Measurements from ENCODE around the gene FBXO41. TPM values are rescaled to one million over a fixed set of nuclear protein-coding genes. Genes with fewer than 3 reads are reported as not detected.

FBXO41 gene
- total and polyA plus RNA-seq, 9 of the 15 experiments (the other 6 are each of a cell fraction or from before 2014, with no cell fraction given) = 0.21 to 8.2 (median 3.5) TPM

DNA sequence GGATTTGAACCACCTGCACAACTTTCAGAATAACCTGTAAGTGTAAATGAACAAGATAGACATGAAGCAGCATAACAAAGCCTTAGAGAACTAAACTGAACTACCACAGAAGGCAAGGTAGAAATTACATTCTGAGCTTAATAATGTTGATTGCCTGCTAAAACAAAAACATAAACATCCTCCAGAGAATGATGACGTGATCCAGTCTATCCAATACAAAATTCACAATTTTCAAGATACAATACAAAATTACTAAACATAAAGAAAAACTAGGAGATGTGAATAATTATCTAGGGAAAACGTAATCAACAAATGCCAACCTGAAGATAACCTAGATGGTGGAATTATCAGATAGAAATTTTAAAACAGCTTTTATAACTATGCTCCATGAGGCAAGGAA is 49.8 kb upstream of the FBXO41 start:
- TF ChIP-seq NCOA2 (IDR thresholded peaks at IDR 0.05; ENCODE audit: partially characterized antibody in 2 of 2) (no peak), SMAD4 (CRISPR knock-in tag; conservative IDR thresholded peaks at IDR 0.05) (no peak), SREBF2 (CRISPR knock-in tag; IDR thresholded peaks at IDR 0.05) (no peak), ZNF780A (CRISPR knock-in tag; IDR thresholded peaks at IDR 0.05) (no peak), ZNF143 (CRISPR knock-in tag; IDR thresholded peaks at IDR 0.05) (no peak)
- TF ChIP-seq, protein P1, sequence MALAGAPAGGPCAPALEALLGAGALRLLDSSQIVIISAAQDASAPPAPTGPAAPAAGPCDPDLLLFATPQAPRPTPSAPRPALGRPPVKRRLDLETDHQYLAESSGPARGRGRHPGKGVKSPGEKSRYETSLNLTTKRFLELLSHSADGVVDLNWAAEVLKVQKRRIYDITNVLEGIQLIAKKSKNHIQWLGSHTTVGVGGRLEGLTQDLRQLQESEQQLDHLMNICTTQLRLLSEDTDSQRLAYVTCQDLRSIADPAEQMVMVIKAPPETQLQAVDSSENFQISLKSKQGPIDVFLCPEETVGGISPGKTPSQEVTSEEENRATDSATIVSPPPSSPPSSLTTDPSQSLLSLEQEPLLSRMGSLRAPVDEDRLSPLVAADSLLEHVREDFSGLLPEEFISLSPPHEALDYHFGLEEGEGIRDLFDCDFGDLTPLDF (CRISPR knock-in tag; IDR thresholded peaks at IDR 0.05) = no peak
- TF ChIP-seq, protein P2, sequence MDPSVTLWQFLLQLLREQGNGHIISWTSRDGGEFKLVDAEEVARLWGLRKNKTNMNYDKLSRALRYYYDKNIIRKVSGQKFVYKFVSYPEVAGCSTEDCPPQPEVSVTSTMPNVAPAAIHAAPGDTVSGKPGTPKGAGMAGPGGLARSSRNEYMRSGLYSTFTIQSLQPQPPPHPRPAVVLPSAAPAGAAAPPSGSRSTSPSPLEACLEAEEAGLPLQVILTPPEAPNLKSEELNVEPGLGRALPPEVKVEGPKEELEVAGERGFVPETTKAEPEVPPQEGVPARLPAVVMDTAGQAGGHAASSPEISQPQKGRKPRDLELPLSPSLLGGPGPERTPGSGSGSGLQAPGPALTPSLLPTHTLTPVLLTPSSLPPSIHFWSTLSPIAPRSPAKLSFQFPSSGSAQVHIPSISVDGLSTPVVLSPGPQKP (CRISPR knock-in tag; IDR thresholded peaks at IDR 0.05) = no peak
- Histone ChIP-seq H3K4me2 (ENCODE audit: insufficient read depth, low read length) (no peak overlapping the region), H3K79me2 (ENCODE audit: control insufficient read depth, insufficient read depth, low read length) (no peaks in the 10 kb centered on the region), H4K20me1 (replicated peaks; ENCODE audit: control insufficient read depth, insufficient read depth, low read length) (no peaks in the 10 kb centered on the region), H3K27ac (ENCODE audit: extremely low read depth, low read depth, low read length) (no peak overlapping the region), H3K27me3 (ENCODE audit: control insufficient read depth in 2 of 2, insufficient read depth in 2 of 2, low read length in 2 of 2) (0 out of 5 replicates have a peak, but pooled peaks cover 0 to under 1% of the 10 kb centered on the region in 2 experiments), H3K4me1 (replicated peaks in 1 of 2; ENCODE audit: control insufficient read depth in 2 of 2, insufficient read depth in 2 of 2, low read length in 2 of 2) (no peaks in the 10 kb centered on the region), H2AFZ (ENCODE audit: low read depth, low read length) (no peak overlapping the region), H3K36me3 (ENCODE audit: control insufficient read depth, insufficient read depth, low read length) (no peaks in the 10 kb centered on the region), H3K4me3 (no peak overlapping the region), H3K9me1 (ENCODE audit: control insufficient read depth, insufficient read depth, low read length) (no peaks in the 10 kb centered on the region), H3K9ac (ENCODE audit: insufficient read depth in 1 of 2, low read depth in 2 of 2, low read length in 2 of 2) (no peak overlapping the region), H3K9me3 (replicated peaks; ENCODE audit: control insufficient read depth, insufficient read depth, low read depth, low read length) (no peaks in the 10 kb centered on the region)
- WGBS (ENCODE audit: insufficient coverage, low coverage, missing lambda C conversion rate) = 2% methylated on average over 2 of the region's 2 CpGs
- DNase-seq (ENCODE audit: extremely low read depth in 1 of 4, low spot score in 3 of 4) (no peak), ATAC-seq (no peak), FAIRE-seq (no peak)
- no TSS peak for BruUV-seq (replicated peaks)
- intact Hi-C loops (cut with micrococcal nuclease) = no loop called here
- in situ Hi-C loops (cut with MboI) = no loop called here
- POLR2A ChIA-PET = interaction anchor here (0.7 kb wide), 1 partner anchor 9 kb away, joined by 3 read pairs; no protein-coding TSS in a partner anchor
- CTCF ChIA-PET (ENCODE audit: low intra/inter-chr PET ratio) = no interaction called here
